GM23338 (cell line): ENCODE data around the gene PARD3. TPM values are rescaled to one million over a fixed set of nuclear protein-coding genes. Genes with fewer than 3 reads are reported as not detected.

Experiments
- ATAC-seq: fragments of 200-7000 bp; cut with Tn5 transposase; 3 replicates; pipeline ENCODE4 v1.9.1; 2020
- DNase-seq: peaks from one replicate; pipeline ENCODE4 v3.0.0-alpha.2; 2015; ENCODE audit warnings: low spot score
- H2AFZ ChIP-seq: fragments of 200-600 bp; sonication (generic); 2 replicates; pipeline ENCODE4 v1.8.0; 2016; ENCODE audit warnings: antibody characterized with exemption, mild to moderate bottlenecking, moderate library complexity
- H3F3A ChIP-seq: fragments of 200-600 bp; sonication (generic); replicated peaks from 2 replicates; pipeline ENCODE4 v1.8.0; 2017; ENCODE audit warnings: antibody characterized with exemption, mixed run types, low read depth
- H3K27ac ChIP-seq: fragments of 200-600 bp; sonication (generic); 2 replicates; pipeline ENCODE4 v1.6.1; 2016; ENCODE audit warnings: low read depth
- H3K27me3 ChIP-seq: fragments of 200-600 bp; sonication (generic); 2 replicates; pipeline ENCODE4 v1.8.0; 2016; ENCODE audit warnings: mild to moderate bottlenecking, mixed run types, moderate library complexity; ENCODE audit not compliant: insufficient read depth
- H3K36me3 ChIP-seq: fragments of 200-600 bp; sonication (generic); 2 replicates; pipeline ENCODE4 v1.8.0; 2016; ENCODE audit warnings: mild to moderate bottlenecking; ENCODE audit not compliant: insufficient read depth
- H3K4me1 ChIP-seq: fragments of 200-600 bp; sonication (generic); 2 replicates; pipeline ENCODE4 v1.8.0; 2016; ENCODE audit warnings: mild to moderate bottlenecking, moderate library complexity; ENCODE audit not compliant: insufficient read depth
- H3K4me2 ChIP-seq: fragments of 200-600 bp; sonication (generic); 2 replicates; pipeline ENCODE4 v1.7.1; 2017; ENCODE audit warnings: mixed run types
- H3K4me3 ChIP-seq: fragments of 200-600 bp; sonication (generic); 2 replicates; pipeline ENCODE4 v1.6.1; 2016; ENCODE audit warnings: mixed run types
- H3K79me2 ChIP-seq: fragments of 200-600 bp; sonication (generic); replicated peaks from 2 replicates; pipeline ENCODE4 v1.8.0; 2017; ENCODE audit warnings: mild to moderate bottlenecking; ENCODE audit not compliant: insufficient read depth
- H3K9me2 ChIP-seq: fragments of 200-600 bp; sonication (generic); 2 replicates; pipeline ENCODE4 v1.8.0; 2017; ENCODE audit not compliant: insufficient read depth
- H4K20me1 ChIP-seq: fragments of 200-600 bp; sonication (generic); replicated peaks from 2 replicates; pipeline ENCODE4 v1.8.0; 2017; ENCODE audit warnings: mild to moderate bottlenecking; ENCODE audit not compliant: insufficient read depth
- H3K27ac Mint-ChIP-seq: 2 replicates; pipeline ENCODE4 v1.8.0; 2020; ENCODE audit warnings: inconsistent platforms, mild to moderate bottlenecking, moderate library complexity, mixed read lengths
- H3K27me3 Mint-ChIP-seq: 3 replicates; pipeline ENCODE4 v1.8.0; 2022; ENCODE audit warnings: low read depth, mild to moderate bottlenecking, moderate library complexity, mixed read lengths, inconsistent platforms; ENCODE audit not compliant: insufficient read depth, poor library complexity
- H3K36me3 Mint-ChIP-seq: 3 replicates; pipeline ENCODE4 v1.8.0; 2021; ENCODE audit warnings: low read depth, mild to moderate bottlenecking, inconsistent platforms, moderate library complexity, mixed read lengths
- H3K4me1 Mint-ChIP-seq: 3 replicates; pipeline ENCODE4 v1.8.0; 2020; ENCODE audit warnings: mild to moderate bottlenecking, inconsistent platforms, mixed read lengths
- H3K4me3 Mint-ChIP-seq: 3 replicates; pipeline ENCODE4 v1.8.0; 2021; ENCODE audit warnings: moderate library complexity, mild to moderate bottlenecking, inconsistent platforms, mixed read lengths
- H3K9me3 Mint-ChIP-seq: 3 replicates; pipeline ENCODE4 v1.8.0; 2020; ENCODE audit warnings: moderate library complexity, mild to moderate bottlenecking, inconsistent platforms, mixed read lengths
- CREB1 ChIP-seq: fragments of 250-450 bp; sonication (Bioruptor Pico); IDR thresholded peaks from 2 replicates; pipeline ENCODE4 v1.5.0; 2020; ENCODE audit warnings: low read depth, mild to moderate bottlenecking, moderate library complexity
- CTCF ChIP-seq, 2 experiments: fragments of 200-600 bp in 1 of 2; sonication (generic) in 1 of 2; conservative IDR thresholded peaks; 2 replicates each; pipeline versions ENCODE4 v1.5.1 to v1.6.1; 2016 to 2017; ENCODE audit warnings: antibody characterized with exemption in 2 of 2, low read depth in 2 of 2, mild to moderate bottlenecking in 2 of 2, moderate library complexity in 1 of 2
- ETS1 ChIP-seq: IDR thresholded peaks from 2 replicates; pipeline ENCODE4 v1.6.1; 2016; ENCODE audit warnings: antibody characterized with exemption
- EZH2 ChIP-seq: fragments of 200-600 bp; sonication (generic); IDR thresholded peaks from one replicate; pipeline ENCODE4 v1.8.0; 2017; ENCODE audit warnings: antibody characterized with exemption, mild to moderate bottlenecking, low read depth; ENCODE audit not compliant: unreplicated experiment
- EZH2phosphoT487 ChIP-seq: fragments of 200-600 bp; sonication (generic); IDR thresholded peaks from one replicate; pipeline ENCODE4 v1.8.1; 2018; ENCODE audit warnings: antibody characterized with exemption; ENCODE audit not compliant: unreplicated experiment
- JUNB ChIP-seq: IDR thresholded peaks from one replicate; pipeline ENCODE4 v1.6.1; 2016; ENCODE audit warnings: antibody characterized with exemption; ENCODE audit not compliant: unreplicated experiment
- POLR2AphosphoS5 ChIP-seq: IDR thresholded peaks from 2 replicates; pipeline ENCODE4 v1.6.1; 2016; ENCODE audit warnings: antibody characterized with exemption, low read depth
- REST ChIP-seq: IDR thresholded peaks from one replicate; pipeline ENCODE4 v1.6.1; 2018; ENCODE audit warnings: antibody characterized with exemption; ENCODE audit not compliant: unreplicated experiment
- STAT1 ChIP-seq: IDR thresholded peaks from one replicate; pipeline ENCODE4 v1.6.1; 2016; ENCODE audit warnings: antibody characterized with exemption; ENCODE audit not compliant: unreplicated experiment
- ZNF114 ChIP-seq: fragments of 250-450 bp; sonication (Bioruptor Pico); IDR thresholded peaks from 2 replicates; pipeline ENCODE4 v1.5.0; 2020; ENCODE audit warnings: mild to moderate bottlenecking, moderate library complexity
- ZNF331 ChIP-seq: fragments of 250-450 bp; sonication (Bioruptor Pico); IDR thresholded peaks from 2 replicates; pipeline ENCODE4 v1.5.0; 2020; ENCODE audit warnings: low read depth, mild to moderate bottlenecking, moderate library complexity
- polyA plus RNA-seq: library from polyadenylated mRNA; unstranded; fragments of >200 nt; fragmentation: Nextera tagmentation; extraction: Ambion mirVana; gene quantifications from 2 replicates; pipeline ENCODE4 v1.2.1, GENCODE V29; 2016
- total RNA-seq: library from RNA; depleted of rRNA; stranded (reverse); fragments of >200 nt; shearing (Covaris generic); gene quantifications from 2 replicates; pipeline ENCODE4 v1.2.3, GENCODE V29; 2014
- TF ChIP-seq, protein P1 (sequence below): fragments of 250-450 bp; sonication (Bioruptor Pico); IDR thresholded peaks from 2 replicates; pipeline ENCODE4 v1.5.0; 2020; ENCODE audit warnings: mild to moderate bottlenecking, moderate library complexity

PARD3 gene
- total and polyA plus RNA-seq, 2 experiments from 2014 or later, result 30.2 to 51.4 TPM

GRCh38 chr10:34469446-34469845, 345.6 kb downstream of the PARD3 start:
- no peak overlapping the region for H3K4me2 ChIP-seq

More at GRCh38 chr10:34469446-34469845, 345.6 kb downstream of the PARD3 start:
- H3K36me3 ChIP-seq, result no peaks in the 10 kb centered on the region
- 0 out of 2 replicates have a peak, but pooled peaks cover 4% of the 10 kb centered on the region for H3K79me2 ChIP-seq
- no peaks in the 10 kb centered on the region for H3K27me3 ChIP-seq
- TF ChIP-seq, protein P1, sequence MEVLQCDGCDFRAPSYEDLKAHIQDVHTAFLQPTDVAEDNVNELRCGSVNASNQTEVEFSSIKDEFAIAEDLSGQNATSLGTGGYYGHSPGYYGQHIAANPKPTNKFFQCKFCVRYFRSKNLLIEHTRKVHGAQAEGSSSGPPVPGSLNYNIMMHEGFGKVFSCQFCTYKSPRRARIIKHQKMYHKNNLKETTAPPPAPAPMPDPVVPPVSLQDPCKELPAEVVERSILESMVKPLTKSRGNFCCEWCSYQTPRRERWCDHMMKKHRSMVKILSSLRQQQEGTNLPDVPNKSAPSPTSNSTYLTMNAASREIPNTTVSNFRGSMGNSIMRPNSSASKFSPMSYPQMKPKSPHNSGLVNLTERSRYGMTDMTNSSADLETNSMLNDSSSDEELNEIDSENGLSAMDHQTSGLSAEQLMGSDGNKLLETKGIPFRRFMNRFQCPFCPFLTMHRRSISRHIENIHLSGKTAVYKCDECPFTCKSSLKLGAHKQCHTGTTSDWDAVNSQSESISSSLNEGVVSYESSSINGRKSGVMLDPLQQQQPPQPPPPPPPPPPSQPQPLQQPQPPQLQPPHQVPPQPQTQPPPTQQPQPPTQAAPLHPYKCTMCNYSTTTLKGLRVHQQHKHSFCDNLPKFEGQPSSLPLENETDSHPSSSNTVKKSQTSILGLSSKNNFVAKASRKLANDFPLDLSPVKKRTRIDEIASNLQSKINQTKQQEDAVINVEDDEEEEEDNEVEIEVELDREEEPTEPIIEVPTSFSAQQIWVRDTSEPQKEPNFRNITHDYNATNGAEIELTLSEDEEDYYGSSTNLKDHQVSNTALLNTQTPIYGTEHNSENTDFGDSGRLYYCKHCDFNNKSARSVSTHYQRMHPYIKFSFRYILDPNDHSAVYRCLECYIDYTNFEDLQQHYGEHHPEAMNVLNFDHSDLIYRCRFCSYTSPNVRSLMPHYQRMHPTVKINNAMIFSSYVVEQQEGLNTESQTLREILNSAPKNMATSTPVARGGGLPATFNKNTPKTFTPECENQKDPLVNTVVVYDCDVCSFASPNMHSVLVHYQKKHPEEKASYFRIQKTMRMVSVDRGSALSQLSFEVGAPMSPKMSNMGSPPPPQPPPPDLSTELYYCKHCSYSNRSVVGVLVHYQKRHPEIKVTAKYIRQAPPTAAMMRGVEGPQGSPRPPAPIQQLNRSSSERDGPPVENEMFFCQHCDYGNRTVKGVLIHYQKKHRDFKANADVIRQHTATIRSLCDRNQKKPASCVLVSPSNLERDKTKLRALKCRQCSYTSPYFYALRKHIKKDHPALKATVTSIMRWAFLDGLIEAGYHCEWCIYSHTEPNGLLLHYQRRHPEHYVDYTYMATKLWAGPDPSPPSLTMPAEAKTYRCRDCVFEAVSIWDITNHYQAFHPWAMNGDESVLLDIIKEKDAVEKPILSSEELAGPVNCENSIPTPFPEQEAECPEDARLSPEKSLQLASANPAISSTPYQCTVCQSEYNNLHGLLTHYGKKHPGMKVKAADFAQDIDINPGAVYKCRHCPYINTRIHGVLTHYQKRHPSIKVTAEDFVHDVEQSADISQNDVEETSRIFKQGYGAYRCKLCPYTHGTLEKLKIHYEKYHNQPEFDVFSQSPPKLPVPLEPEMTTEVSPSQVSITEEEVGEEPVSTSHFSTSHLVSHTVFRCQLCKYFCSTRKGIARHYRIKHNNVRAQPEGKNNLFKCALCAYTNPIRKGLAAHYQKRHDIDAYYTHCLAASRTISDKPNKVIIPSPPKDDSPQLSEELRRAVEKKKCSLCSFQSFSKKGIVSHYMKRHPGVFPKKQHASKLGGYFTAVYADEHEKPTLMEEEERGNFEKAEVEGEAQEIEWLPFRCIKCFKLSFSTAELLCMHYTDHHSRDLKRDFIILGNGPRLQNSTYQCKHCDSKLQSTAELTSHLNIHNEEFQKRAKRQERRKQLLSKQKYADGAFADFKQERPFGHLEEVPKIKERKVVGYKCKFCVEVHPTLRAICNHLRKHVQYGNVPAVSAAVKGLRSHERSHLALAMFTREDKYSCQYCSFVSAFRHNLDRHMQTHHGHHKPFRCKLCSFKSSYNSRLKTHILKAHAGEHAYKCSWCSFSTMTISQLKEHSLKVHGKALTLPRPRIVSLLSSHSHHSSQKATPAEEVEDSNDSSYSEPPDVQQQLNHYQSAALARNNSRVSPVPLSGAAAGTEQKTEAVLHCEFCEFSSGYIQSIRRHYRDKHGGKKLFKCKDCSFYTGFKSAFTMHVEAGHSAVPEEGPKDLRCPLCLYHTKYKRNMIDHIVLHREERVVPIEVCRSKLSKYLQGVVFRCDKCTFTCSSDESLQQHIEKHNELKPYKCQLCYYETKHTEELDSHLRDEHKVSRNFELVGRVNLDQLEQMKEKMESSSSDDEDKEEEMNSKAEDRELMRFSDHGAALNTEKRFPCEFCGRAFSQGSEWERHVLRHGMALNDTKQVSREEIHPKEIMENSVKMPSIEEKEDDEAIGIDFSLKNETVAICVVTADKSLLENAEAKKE (CRISPR knock-in tag), result no peak
- TF ChIP-seq EZH2phosphoT487, result no peak
- TF ChIP-seq CTCF (conservative IDR thresholded peaks at IDR 0.05; ENCODE audit: low read depth in 2 of 2), result no peak
- TF ChIP-seq CREB1, result no peak
- no peak for TF ChIP-seq STAT1
- no peak for TF ChIP-seq EZH2
- no peak for TF ChIP-seq ZNF331 (CRISPR knock-in tag)
- no peak for TF ChIP-seq POLR2AphosphoS5
- no peak for TF ChIP-seq JUNB
- no peak for TF ChIP-seq ETS1
- no peak for TF ChIP-seq REST
- no peak for TF ChIP-seq ZNF114 (CRISPR knock-in tag)
- H3K4me1 ChIP-seq, result no peaks in the 10 kb centered on the region
- peaks cover 4% of the 10 kb centered on the region; the same call in 1 of the 3 replicates for H3K4me1 Mint-ChIP-seq
- H3K9me2 ChIP-seq, result no peaks in the 10 kb centered on the region
- H4K20me1 ChIP-seq, result no peaks in the 10 kb centered on the region
- no peak overlapping the region for H2AFZ ChIP-seq
- no peak overlapping the region for H3K4me3 Mint-ChIP-seq
- H3K9me3 Mint-ChIP-seq, result no peaks in the 10 kb centered on the region
- ATAC-seq (no peak), DNase-seq (no peak)
- no peaks in the 10 kb centered on the region for H3F3A ChIP-seq
- no peak overlapping the region for H3K27ac ChIP-seq
- peaks cover 2% of the 10 kb centered on the region for H3K27me3 Mint-ChIP-seq
- H3K27ac Mint-ChIP-seq, result no peak overlapping the region
- no peaks in the 10 kb centered on the region for H3K36me3 Mint-ChIP-seq
- no peak overlapping the region for H3K4me3 ChIP-seq
